Measurements from ENCODE around the gene SLC36A2.

DNA sequence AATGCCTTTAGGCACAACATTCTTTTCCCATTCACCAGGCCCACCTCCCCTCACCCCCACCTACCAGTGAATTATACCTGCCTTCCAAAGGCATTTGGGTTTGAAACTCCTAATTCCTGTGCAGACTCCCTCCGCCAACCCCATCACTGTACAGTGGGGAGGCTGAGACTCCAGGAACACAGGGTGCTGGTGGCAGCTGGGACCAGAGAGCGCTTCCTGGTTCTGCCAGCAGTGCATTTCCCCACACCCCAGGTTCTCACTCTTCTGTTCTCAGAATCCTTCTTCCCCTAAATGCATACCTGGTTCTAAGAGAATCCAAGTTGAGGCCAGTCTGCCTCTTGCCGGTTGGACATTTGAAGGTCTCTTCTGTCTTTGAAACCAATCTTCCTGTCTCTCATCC lies 21.1 kb downstream of the SLC36A2 start:
- TF ChIP-seq EZH2phosphoT487 (IDR thresholded peaks at IDR 0.05; ENCODE audit: borderline replicate concordance, low read length): no peak
- TF ChIP-seq, protein P1, sequence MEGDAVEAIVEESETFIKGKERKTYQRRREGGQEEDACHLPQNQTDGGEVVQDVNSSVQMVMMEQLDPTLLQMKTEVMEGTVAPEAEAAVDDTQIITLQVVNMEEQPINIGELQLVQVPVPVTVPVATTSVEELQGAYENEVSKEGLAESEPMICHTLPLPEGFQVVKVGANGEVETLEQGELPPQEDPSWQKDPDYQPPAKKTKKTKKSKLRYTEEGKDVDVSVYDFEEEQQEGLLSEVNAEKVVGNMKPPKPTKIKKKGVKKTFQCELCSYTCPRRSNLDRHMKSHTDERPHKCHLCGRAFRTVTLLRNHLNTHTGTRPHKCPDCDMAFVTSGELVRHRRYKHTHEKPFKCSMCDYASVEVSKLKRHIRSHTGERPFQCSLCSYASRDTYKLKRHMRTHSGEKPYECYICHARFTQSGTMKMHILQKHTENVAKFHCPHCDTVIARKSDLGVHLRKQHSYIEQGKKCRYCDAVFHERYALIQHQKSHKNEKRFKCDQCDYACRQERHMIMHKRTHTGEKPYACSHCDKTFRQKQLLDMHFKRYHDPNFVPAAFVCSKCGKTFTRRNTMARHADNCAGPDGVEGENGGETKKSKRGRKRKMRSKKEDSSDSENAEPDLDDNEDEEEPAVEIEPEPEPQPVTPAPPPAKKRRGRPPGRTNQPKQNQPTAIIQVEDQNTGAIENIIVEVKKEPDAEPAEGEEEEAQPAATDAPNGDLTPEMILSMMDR (conservative IDR thresholded peaks at IDR 0.05; ENCODE audit: low read depth, low read length): no peak
